PC-9 (cell line): Measurements from ENCODE around the gene CHST11.

Experiments used
- CTCF ChIP-seq: fragments of 200-600 bp; sonication (generic); conservative IDR thresholded peaks from 2 replicates; pipeline ENCODE4 v1.6.1; 2017; ENCODE audit warnings: mixed run types, antibody characterized with exemption, mild to moderate bottlenecking, moderate library complexity
- EZH2 ChIP-seq: fragments of 200-600 bp; sonication (generic); IDR thresholded peaks from 2 replicates; pipeline ENCODE4 v1.8.0; 2017; ENCODE audit warnings: antibody characterized with exemption, low read depth

- no peak for TF ChIP-seq CTCF
- TF ChIP-seq EZH2 = no peak
Measured at GRCh38 chr12:104570174-104570907, 113.6 kb downstream of the CHST11 start.
